GM12878 (cell line): ENCODE data around the gene CYB5A. TPM values are rescaled to one million over a fixed set of nuclear protein-coding genes. Genes with fewer than 3 reads are reported as not detected.

Experiments
- ATAC-seq: fragments of 200-7000 bp; cut with Tn5 transposase; 3 replicates; pipeline ENCODE4 v1.9.1; 2020; ENCODE audit warnings: mild to moderate bottlenecking, moderate library complexity
- BruUV-seq: library from RNA; stranded (reverse); fragments of 400-500 nt; replicated peaks from 2 replicates; lab custom pipeline; 2021; lab: Mats Ljungman, UMichigan
- CTCF ChIA-PET: fragments of 300-600 bp; sonication (Branson Sonifier 250); formaldehyde crosslinking; extraction: SDS; loops from one replicate; lab custom pipeline; 2021; ENCODE audit warnings: inconsistent platforms; lab: Yijun Ruan, JAX
- POLR2A ChIA-PET: fragments of 350-600 bp; formaldehyde crosslinking; extraction: SDS; loops from one replicate; lab custom pipeline; 2021; ENCODE audit warnings: inconsistent platforms; lab: Charles Lee
- RAD21 ChIA-PET: fragments of 300-600 bp; sonication (Branson Sonifier 250); formaldehyde crosslinking; loops from one replicate; lab custom pipeline; 2023; ENCODE audit warnings: antibody characterized with exemption; ENCODE audit not compliant: unreplicated experiment; lab: Charles Lee
- SMC1A ChIA-PET: fragments of 300-600 bp; sonication (Branson Sonifier 250); formaldehyde crosslinking; loops from one replicate; lab custom pipeline; 2023; ENCODE audit not compliant: unreplicated experiment, uncharacterized antibody; lab: Charles Lee
- DNase-seq: peaks from one replicate; pipeline ENCODE4 v3.0.0-alpha.2; 2011; ENCODE audit warnings: low read depth, low spot score
- FAIRE-seq: peaks from 3 replicates; lab custom pipeline; 2011; peaks lifted over from hg19 to GRCh38; lab: Jason Lieb, UNC
- H2AFZ ChIP-seq: 2 replicates; pipeline ENCODE4 v1.6.0; 2011; ENCODE audit warnings: low read depth, low read length, control low read depth; ENCODE audit not compliant: control insufficient read depth
- H3K27ac ChIP-seq: 2 replicates; pipeline ENCODE4 v1.5.1; 2011; ENCODE audit warnings: control low read depth; ENCODE audit not compliant: control insufficient read depth, insufficient read depth
- H3K27me3 ChIP-seq, 2 experiments: replicated peaks in 1 of 2; 2 replicates each; pipeline versions ENCODE4 v1.6.0 to v1.6.1; 2011; ENCODE audit warnings: low read length in 1 of 2; ENCODE audit not compliant: control insufficient read depth in 2 of 2, insufficient read depth in 2 of 2
- H3K36me3 ChIP-seq, 2 experiments: 2 replicates each; pipeline ENCODE4 v1.5.1; 2011; ENCODE audit warnings: low read length in 1 of 2; ENCODE audit not compliant: control insufficient read depth in 2 of 2, insufficient read depth in 2 of 2
- H3K4me1 ChIP-seq: 2 replicates; pipeline ENCODE4 v1.6.1; 2011; ENCODE audit warnings: mild to moderate bottlenecking, low read length, moderate library complexity, mixed read lengths; ENCODE audit not compliant: control insufficient read depth, insufficient read depth
- H3K4me2 ChIP-seq: 2 replicates; pipeline ENCODE4 v1.6.0; 2011; ENCODE audit warnings: control low read depth; ENCODE audit not compliant: control insufficient read depth, insufficient read depth
- H3K4me3 ChIP-seq: fragments of 200-600 bp; sonication (generic); 2 replicates; pipeline ENCODE4 v1.5.1; 2016
- H3K79me2 ChIP-seq: 2 replicates; pipeline ENCODE4 v1.6.0; 2011; ENCODE audit warnings: low read length; ENCODE audit not compliant: control insufficient read depth, insufficient read depth
- H3K9ac ChIP-seq: 2 replicates; pipeline ENCODE4 v1.8.0; 2011; ENCODE audit warnings: low read length, control low read depth, mixed read lengths; ENCODE audit not compliant: control insufficient read depth, insufficient read depth
- H3K9me3 ChIP-seq: replicated peaks from 3 replicates; pipeline ENCODE4 v1.5.1; 2011; ENCODE audit warnings: mild to moderate bottlenecking, low read length; ENCODE audit not compliant: control insufficient read depth, insufficient read depth
- H4K20me1 ChIP-seq: 2 replicates; pipeline ENCODE4 v1.6.0; 2011; ENCODE audit not compliant: control insufficient read depth, insufficient read depth
- CBX5 ChIP-seq: sonication (generic); IDR thresholded peaks from 2 replicates; pipeline ENCODE4 v1.6.1; 2016; ENCODE audit warnings: low read depth, moderate library complexity, mild to moderate bottlenecking, inconsistent platforms
- CHD4 ChIP-seq: fragments of 200-600 bp; sonication (generic); IDR thresholded peaks from 2 replicates; pipeline ENCODE4 v1.6.1; 2016; ENCODE audit warnings: mild to moderate bottlenecking
- CREM ChIP-seq: IDR thresholded peaks from 2 replicates; pipeline ENCODE4 v1.6.1; 2014; ENCODE audit warnings: antibody characterized with exemption, low read depth
- HSF1 ChIP-seq: fragments of 150-350 bp; IDR thresholded peaks from 2 replicates; pipeline ENCODE4 v1.6.1; 2014; ENCODE audit warnings: mild to moderate bottlenecking, low read depth, low read length
- IRF4 ChIP-seq: IDR thresholded peaks from 2 replicates; pipeline ENCODE4 v1.6.1; 2011; ENCODE audit warnings: low read depth, low read length
- NBN ChIP-seq: fragments of 450-650 bp; IDR thresholded peaks from 2 replicates; pipeline ENCODE4 v1.6.1; 2016
- SIX5 ChIP-seq: IDR thresholded peaks from 2 replicates; pipeline ENCODE4 v1.6.1; 2011; ENCODE audit warnings: mild to moderate bottlenecking, low read depth, low read length, moderate library complexity; ENCODE audit not compliant: severe bottlenecking
- SRF ChIP-seq, 2 experiments: IDR thresholded peaks; 2 replicates each; pipeline ENCODE4 v1.6.1; 2011; ENCODE audit warnings: low read depth in 2 of 2, low read length in 2 of 2, mild to moderate bottlenecking in 1 of 2, moderate library complexity in 1 of 2
- SUPT20H ChIP-seq: IDR thresholded peaks from 2 replicates; pipeline ENCODE4 v1.6.1; 2011; ENCODE audit warnings: low read depth, mild to moderate bottlenecking, low read length, moderate library complexity, borderline replicate concordance; ENCODE audit not compliant: control insufficient read depth
- USF1 ChIP-seq: IDR thresholded peaks from 2 replicates; pipeline ENCODE4 v1.6.1; 2011; ENCODE audit warnings: borderline replicate concordance, low read depth, mild to moderate bottlenecking, moderate library complexity, mixed read lengths, low read length; ENCODE audit not compliant: insufficient read depth; ENCODE audit errors: extremely low read length
- ZBED1 ChIP-seq: IDR thresholded peaks from 2 replicates; pipeline ENCODE4 v1.6.1; 2016; ENCODE audit warnings: borderline replicate concordance
- WGBS: methylation state at CpG from one replicate; pipeline ENCODE4 v1.1.6; 2016; ENCODE audit warnings: low lambda C conversion rate; ENCODE audit not compliant: insufficient replicate concordance, insufficient coverage; ENCODE audit errors: missing lambda C conversion rate; 5-methylcytosine and 5-hydroxymethylcytosine counted together
- in situ Hi-C: fragments of 300-500 bp; cut with MboI; formaldehyde crosslinking; loops from 9 replicates; pipeline ENCODE4 v1.14.3; 2018; ENCODE audit warnings: mixed read lengths
- intact Hi-C: fragments of 100-400 bp; cut with micrococcal nuclease; formaldehyde crosslinking; loops from one replicate; pipeline ENCODE4 v1.14.2; 2022; ENCODE audit not compliant: unreplicated experiment
- polyA plus RNA-seq, 11 experiments: library from polyadenylated mRNA; depleted of rRNA in 4 of 11; unstranded in 6 of 11; stranded (reverse) in 5 of 11; fragments of >200 nt; fragmentation: Nextera tagmentation in 4 of 11; fragmentation: Illumina TruSeq in 1 of 11; extraction: Ambion mirVana in 4 of 11; extraction: Trizol in 1 of 11; gene quantifications; 1 replicate in 1 of 11; 2 replicates in 10 of 11; pipeline versions ENCODE4 v1.2.1 to v1.2.3, GENCODE V29; 2011 to 2016; ENCODE audit warnings: inconsistent platforms in 2 of 11, missing spikeins in 2 of 11, low read depth in 1 of 11
- total RNA-seq, 4 experiments: library from RNA; depleted of rRNA in 3 of 4; stranded (reverse); fragments of >200 nt in 3 of 4; fragmentation: Illumina TruSeq in 1 of 4; extraction: Trizol in 1 of 4; gene quantifications; 2 replicates each; pipeline versions ENCODE4 v1.2.1 to v1.2.3, GENCODE V29; 2013 to 2021
- TF ChIP-seq, protein P1 (sequence below): fragments of 450-650 bp; IDR thresholded peaks from 2 replicates; pipeline ENCODE4 v1.6.1; 2016; ENCODE audit warnings: mild to moderate bottlenecking
- TF ChIP-seq, protein P2 (sequence below): fragments of 450-650 bp; IDR thresholded peaks from 2 replicates; pipeline ENCODE4 v1.6.1; 2014; ENCODE audit warnings: mild to moderate bottlenecking
- TF ChIP-seq, protein P3 (sequence below): IDR thresholded peaks from 2 replicates; pipeline ENCODE4 v1.6.1; 2012; ENCODE audit warnings: improper control_type of control experiment, low read depth, low read length; ENCODE audit not compliant: insufficient replicate concordance

CYB5A gene
- total and polyA plus RNA-seq, 10 of the 15 experiments (the other 5 are each of a cell fraction or from before 2014, with no cell fraction given) = 60.2 to 129 (median 103) TPM

GRCh38 chr18:74226666-74227065 is 65.1 kb downstream of the CYB5A start:
- intact Hi-C loops = no loop called here

More at GRCh38 chr18:74226666-74227065, 65.1 kb downstream of the CYB5A start:
- POLR2A ChIA-PET = no interaction called here
- no peak for DNase-seq
- no peak overlapping the region for H3K9ac ChIP-seq
- H3K4me3 ChIP-seq = no peak overlapping the region
- no peaks in the 10 kb centered on the region for H4K20me1 ChIP-seq
- H3K9me3 ChIP-seq = no peaks in the 10 kb centered on the region
- WGBS = 52% methylated on average over 10 of the region's 10 CpGs
- H3K4me2 ChIP-seq = no peak overlapping the region
- H3K4me1 ChIP-seq = no peaks in the 10 kb centered on the region
- RAD21 ChIA-PET = no interaction called here
- H2AFZ ChIP-seq = no peak overlapping the region
- no peaks in the 10 kb centered on the region for H3K79me2 ChIP-seq
- BruUV-seq = no TSS peak
- SMC1A ChIA-PET = no interaction called here
- in situ Hi-C loops = no loop called here
- H3K36me3 ChIP-seq = no peaks in the 10 kb centered on the region
- H3K27me3 ChIP-seq = no peaks in the 10 kb centered on the region
- TF ChIP-seq, protein P1, sequence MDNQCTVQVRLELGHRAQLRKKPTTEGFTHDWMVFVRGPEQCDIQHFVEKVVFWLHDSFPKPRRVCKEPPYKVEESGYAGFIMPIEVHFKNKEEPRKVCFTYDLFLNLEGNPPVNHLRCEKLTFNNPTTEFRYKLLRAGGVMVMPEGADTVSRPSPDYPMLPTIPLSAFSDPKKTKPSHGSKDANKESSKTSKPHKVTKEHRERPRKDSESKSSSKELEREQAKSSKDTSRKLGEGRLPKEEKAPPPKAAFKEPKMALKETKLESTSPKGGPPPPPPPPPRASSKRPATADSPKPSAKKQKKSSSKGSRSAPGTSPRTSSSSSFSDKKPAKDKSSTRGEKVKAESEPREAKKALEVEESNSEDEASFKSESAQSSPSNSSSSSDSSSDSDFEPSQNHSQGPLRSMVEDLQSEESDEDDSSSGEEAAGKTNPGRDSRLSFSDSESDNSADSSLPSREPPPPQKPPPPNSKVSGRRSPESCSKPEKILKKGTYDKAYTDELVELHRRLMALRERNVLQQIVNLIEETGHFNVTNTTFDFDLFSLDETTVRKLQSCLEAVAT = no peak
- TF ChIP-seq, protein P2, sequence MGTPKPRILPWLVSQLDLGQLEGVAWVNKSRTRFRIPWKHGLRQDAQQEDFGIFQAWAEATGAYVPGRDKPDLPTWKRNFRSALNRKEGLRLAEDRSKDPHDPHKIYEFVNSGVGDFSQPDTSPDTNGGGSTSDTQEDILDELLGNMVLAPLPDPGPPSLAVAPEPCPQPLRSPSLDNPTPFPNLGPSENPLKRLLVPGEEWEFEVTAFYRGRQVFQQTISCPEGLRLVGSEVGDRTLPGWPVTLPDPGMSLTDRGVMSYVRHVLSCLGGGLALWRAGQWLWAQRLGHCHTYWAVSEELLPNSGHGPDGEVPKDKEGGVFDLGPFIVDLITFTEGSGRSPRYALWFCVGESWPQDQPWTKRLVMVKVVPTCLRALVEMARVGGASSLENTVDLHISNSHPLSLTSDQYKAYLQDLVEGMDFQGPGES = no peak
- TF ChIP-seq ZBED1 = no peak
- no peak for TF ChIP-seq IRF4
- no peak for TF ChIP-seq USF1
- no peak for TF ChIP-seq SRF (IDR thresholded peaks at IDR 0.05; ENCODE audit: low read depth in 2 of 2, low read length in 2 of 2)
- no peak for TF ChIP-seq SIX5
- no peak for TF ChIP-seq SUPT20H
- no peak for TF ChIP-seq NBN
- no peak for TF ChIP-seq CBX5
- TF ChIP-seq CHD4 = no peak
- TF ChIP-seq, protein P3, sequence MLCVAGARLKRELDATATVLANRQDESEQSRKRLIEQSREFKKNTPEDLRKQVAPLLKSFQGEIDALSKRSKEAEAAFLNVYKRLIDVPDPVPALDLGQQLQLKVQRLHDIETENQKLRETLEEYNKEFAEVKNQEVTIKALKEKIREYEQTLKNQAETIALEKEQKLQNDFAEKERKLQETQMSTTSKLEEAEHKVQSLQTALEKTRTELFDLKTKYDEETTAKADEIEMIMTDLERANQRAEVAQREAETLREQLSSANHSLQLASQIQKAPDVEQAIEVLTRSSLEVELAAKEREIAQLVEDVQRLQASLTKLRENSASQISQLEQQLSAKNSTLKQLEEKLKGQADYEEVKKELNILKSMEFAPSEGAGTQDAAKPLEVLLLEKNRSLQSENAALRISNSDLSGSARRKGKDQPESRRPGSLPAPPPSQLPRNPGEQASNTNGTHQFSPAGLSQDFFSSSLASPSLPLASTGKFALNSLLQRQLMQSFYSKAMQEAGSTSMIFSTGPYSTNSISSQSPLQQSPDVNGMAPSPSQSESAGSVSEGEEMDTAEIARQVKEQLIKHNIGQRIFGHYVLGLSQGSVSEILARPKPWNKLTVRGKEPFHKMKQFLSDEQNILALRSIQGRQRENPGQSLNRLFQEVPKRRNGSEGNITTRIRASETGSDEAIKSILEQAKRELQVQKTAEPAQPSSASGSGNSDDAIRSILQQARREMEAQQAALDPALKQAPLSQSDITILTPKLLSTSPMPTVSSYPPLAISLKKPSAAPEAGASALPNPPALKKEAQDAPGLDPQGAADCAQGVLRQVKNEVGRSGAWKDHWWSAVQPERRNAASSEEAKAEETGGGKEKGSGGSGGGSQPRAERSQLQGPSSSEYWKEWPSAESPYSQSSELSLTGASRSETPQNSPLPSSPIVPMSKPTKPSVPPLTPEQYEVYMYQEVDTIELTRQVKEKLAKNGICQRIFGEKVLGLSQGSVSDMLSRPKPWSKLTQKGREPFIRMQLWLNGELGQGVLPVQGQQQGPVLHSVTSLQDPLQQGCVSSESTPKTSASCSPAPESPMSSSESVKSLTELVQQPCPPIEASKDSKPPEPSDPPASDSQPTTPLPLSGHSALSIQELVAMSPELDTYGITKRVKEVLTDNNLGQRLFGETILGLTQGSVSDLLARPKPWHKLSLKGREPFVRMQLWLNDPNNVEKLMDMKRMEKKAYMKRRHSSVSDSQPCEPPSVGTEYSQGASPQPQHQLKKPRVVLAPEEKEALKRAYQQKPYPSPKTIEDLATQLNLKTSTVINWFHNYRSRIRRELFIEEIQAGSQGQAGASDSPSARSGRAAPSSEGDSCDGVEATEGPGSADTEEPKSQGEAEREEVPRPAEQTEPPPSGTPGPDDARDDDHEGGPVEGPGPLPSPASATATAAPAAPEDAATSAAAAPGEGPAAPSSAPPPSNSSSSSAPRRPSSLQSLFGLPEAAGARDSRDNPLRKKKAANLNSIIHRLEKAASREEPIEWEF = no peak
- TF ChIP-seq HSF1 = no peak
- TF ChIP-seq CREM = no peak
- TF ChIP-seq, all 136 proteins: peak for 0
- no peak overlapping the region for H3K27ac ChIP-seq
- FAIRE-seq (no peak), ATAC-seq (no peak)
- CTCF ChIA-PET = interaction anchor here (0.7 kb wide), 1 partner anchor 116 kb away, joined by 3 read pairs; no protein-coding TSS in a partner anchor
